Activated CD8-positive, alpha-beta T cell treated with anti-CD3 and anti-CD28 coated beads, Interleukin-2, amount 10 ng/mL, durations not matched to agents 7 days and 5 days (primary cell): Measurements from ENCODE around the gene C1QBP. TPM values are rescaled to one million over a fixed set of nuclear protein-coding genes. Genes with fewer than 3 reads are reported as not detected.

Source experiments
- ATAC-seq: fragments of 150-1000 bp; cut with Tn5 transposase; one replicate; pipeline ENCODE4 v1.10.0; 2021; ENCODE audit warnings: moderate library complexity
- CTCF ChIA-PET: fragments of 350-600 bp; sonication (Branson Sonifier 250); formaldehyde crosslinking; loops from one replicate; lab custom pipeline; 2021; ENCODE audit warnings: antibody characterized with exemption; lab: Charles Lee
- POLR2A ChIA-PET: fragments of 350-600 bp; sonication (Branson Sonifier 250); formaldehyde crosslinking; loops from one replicate; lab custom pipeline; 2021; ENCODE audit warnings: antibody characterized with exemption; lab: Charles Lee
- DNase-seq: peaks from one replicate; pipeline ENCODE4 v3.0.0-alpha.2; 2020
- H3K27ac Mint-ChIP-seq: one replicate; pipeline ENCODE4 v1.8.0; 2021; ENCODE audit warnings: mild to moderate bottlenecking, mixed read lengths
- H3K27me3 Mint-ChIP-seq: one replicate; pipeline ENCODE4 v1.8.0; 2021; ENCODE audit warnings: low read depth, mixed read lengths
- H3K36me3 Mint-ChIP-seq: one replicate; pipeline ENCODE4 v1.8.0; 2021; ENCODE audit warnings: low read depth, mixed read lengths
- H3K4me1 Mint-ChIP-seq: one replicate; pipeline ENCODE4 v1.8.0; 2021; ENCODE audit warnings: low read depth, mixed read lengths
- H3K4me3 Mint-ChIP-seq: one replicate; pipeline ENCODE4 v1.8.0; 2021; ENCODE audit warnings: mild to moderate bottlenecking, mixed read lengths
- H3K9me3 Mint-ChIP-seq: one replicate; pipeline ENCODE4 v1.8.0; 2022; ENCODE audit warnings: mixed read lengths; ENCODE audit not compliant: insufficient read depth
- total RNA-seq, 2 experiments: library from RNA; stranded (reverse); gene quantifications; one replicate each; pipeline ENCODE4 v1.2.3, GENCODE V29; 2021

C1QBP gene, protein sequence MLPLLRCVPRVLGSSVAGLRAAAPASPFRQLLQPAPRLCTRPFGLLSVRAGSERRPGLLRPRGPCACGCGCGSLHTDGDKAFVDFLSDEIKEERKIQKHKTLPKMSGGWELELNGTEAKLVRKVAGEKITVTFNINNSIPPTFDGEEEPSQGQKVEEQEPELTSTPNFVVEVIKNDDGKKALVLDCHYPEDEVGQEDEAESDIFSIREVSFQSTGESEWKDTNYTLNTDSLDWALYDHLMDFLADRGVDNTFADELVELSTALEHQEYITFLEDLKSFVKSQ
- total RNA-seq, result 100 to 1,000 TPM; 178 to 181 TPM

DNA sequence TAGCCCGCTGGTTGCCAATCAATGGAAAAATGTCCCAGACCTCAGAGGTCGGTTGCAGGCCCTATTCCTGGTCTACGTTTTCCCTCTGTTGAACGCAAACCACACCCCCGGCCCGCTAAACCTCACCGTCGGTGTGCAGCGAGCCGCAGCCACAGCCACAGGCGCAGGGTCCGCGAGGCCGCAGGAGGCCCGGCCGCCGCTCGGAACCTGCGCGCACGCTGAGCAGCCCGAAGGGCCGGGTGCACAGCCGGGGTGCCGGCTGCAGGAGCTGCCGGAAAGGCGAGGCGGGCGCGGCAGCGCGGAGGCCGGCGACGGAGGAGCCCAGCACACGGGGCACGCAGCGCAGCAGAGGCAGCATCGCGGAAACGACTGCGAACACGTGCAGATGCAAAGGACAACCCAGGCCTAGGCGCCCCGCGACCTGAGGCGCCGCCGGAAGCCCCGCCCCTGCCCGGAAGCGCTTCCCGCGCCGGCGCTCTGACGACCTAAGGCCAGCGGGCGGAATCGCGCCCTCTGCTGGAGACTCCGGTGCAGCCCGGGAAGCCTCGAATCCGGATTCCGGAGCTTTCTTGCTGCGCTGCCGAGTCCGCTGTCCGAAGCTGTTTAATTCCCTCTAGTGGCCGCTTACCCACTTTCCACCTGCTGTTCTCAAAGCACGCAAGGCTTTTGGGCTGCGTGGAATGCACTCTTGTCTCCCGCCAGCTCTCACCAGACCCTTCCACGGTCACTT lies at the start of gene C1QBP:
C1QBP (minus strand) TSS at position 440 of the 730 bp plus-strand sequence; CDS start at position 358, 82 bp downstream.
- Mint-ChIP-seq H3K27me3 (no peaks in the 10 kb centered on the region), H3K9me3 (no peaks in the 10 kb centered on the region)

DNA sequence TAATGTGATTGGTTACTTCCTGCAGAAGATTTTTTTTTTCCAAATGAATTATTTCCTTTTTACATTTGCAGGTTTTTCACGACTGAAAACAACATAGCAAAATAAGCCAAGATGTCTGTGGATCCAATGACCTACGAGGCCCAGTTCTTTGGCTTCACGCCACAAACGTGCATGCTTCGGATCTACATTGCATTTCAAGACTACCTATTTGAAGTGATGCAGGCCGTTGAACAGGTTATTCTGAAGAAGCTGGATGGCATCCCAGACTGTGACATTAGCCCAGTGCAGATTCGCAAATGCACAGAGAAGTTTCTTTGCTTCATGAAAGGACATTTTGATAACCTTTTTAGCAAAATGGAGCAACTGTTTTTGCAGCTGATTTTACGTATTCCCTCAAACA lies 49.8 kb upstream of the C1QBP start:
- Mint-ChIP-seq H3K27ac (no peak overlapping the region), H3K36me3 (peaks cover 62% of the 10 kb centered on the region), H3K27me3 (no peaks in the 10 kb centered on the region), H3K9me3 (peaks cover 6% of the 10 kb centered on the region), H3K4me1 (peaks cover 40% of the 10 kb centered on the region), H3K4me3 (no peak overlapping the region)
- DNase-seq (no peak), ATAC-seq (no peak)
- CTCF ChIA-PET, result interaction anchor here (1.7 to 4.5 kb wide), 2 partner anchors 12 to 50 kb away, joined by 6 to 20 read pairs; partner anchors contain the start of gene C1QBP
- POLR2A ChIA-PET, result no interaction called here

More for the DNA sequence above, at the start of gene C1QBP:
- DNase-seq (peak; percentile 94), ATAC-seq (peak; percentile 92)
- Mint-ChIP-seq H3K4me1 (peaks cover 40% of the 10 kb centered on the region), H3K4me3 (peak within 1 kb of the TSS; percentile 77), H3K27ac (peak within 1 kb of the TSS; percentile 91), H3K36me3 (peaks cover 48% of the 10 kb centered on the region)
- POLR2A ChIA-PET, result interaction anchor here (0.6 to 3.3 kb wide), 11 partner anchors 11 to 244 kb away, joined by 3 to 38 read pairs (median 3); partner anchors contain the start of genes DERL2, DHX33, MIS12 and NUP88
- CTCF ChIA-PET, result interaction anchor here (0.6 to 4.1 kb wide), 39 partner anchors 9 to 328 kb away, joined by 3 to 25 read pairs (median 5); partner anchors contain the start of genes DHX33, NUP88, RABEP1 and RPAIN

DNA sequence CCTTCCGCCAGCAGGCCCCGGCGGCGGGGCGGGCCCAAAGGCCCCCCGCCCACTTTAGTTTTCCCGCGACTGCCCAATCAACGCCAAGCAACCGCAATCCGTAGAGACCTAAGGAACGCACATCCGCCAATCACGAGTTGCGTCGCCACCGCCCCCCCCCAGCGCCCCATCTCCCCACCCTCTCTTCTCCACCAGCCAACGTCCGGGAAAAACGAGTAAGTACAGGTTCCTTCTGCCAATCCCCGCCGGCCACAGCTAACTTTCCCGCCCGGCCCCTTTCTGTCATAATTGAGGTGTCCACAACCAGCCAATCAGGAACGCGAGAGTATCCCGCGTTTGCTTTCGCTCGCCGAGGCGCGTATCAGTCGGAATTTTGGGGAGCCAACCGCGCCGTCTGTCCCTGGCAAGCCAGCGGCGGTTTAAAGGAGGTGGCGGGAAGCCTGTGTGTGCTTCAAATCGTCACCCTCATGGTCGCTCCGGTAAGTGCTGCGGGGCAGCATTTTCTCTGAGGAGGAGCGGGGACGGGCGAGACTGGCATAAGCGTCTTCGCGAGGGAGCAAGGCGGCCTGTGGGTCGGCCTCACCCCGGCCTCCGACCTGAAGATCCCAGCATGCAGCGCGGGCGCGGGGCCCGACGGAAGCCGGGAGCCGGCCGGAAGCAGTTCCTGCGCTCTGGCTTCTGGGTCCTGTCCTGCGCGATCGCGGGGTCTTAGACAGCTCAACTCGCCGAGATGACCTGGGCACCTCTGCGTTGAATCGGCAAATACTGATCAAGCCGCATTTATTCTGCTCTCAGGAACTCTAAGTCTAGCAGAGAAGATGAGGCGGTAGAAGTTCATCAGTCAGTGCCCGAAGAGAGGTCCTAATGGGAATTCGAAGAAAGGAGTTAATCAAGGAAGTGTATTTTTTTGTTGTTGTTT lies 47.5 kb upstream of the C1QBP start, which contains the start of gene MIS12:
MIS12 (plus strand) TSS at position 361 of the 919 bp plus-strand sequence. CDS start 2,297 bp downstream, outside the sequence.
- Mint-ChIP-seq H3K27me3 (no peaks in the 10 kb centered on the region), H3K36me3 (peaks cover 72% of the 10 kb centered on the region), H3K4me1 (peaks cover 48% of the 10 kb centered on the region), H3K27ac (peak within 1 kb of the TSS; percentile 99), H3K4me3 (peak within 1 kb of the TSS; percentile 96), H3K9me3 (no peaks in the 10 kb centered on the region)
- ChIA-PET CTCF (interaction anchor here (0.9 to 4.5 kb wide), 9 partner anchors 9 to 986 kb away, joined by 3 to 20 read pairs (median 3); partner anchors contain the start of gene DHX33), POLR2A (interaction anchor here (0.5 to 3.9 kb wide), 21 partner anchors 9 to 1452 kb away, joined by 3 to 37 read pairs (median 6); partner anchors contain the start of genes C1QBP, DHX33, NLRP1 and NUP88)
- peak; percentile 100 for DNase-seq
- peak; percentile 91 for ATAC-seq

DNA sequence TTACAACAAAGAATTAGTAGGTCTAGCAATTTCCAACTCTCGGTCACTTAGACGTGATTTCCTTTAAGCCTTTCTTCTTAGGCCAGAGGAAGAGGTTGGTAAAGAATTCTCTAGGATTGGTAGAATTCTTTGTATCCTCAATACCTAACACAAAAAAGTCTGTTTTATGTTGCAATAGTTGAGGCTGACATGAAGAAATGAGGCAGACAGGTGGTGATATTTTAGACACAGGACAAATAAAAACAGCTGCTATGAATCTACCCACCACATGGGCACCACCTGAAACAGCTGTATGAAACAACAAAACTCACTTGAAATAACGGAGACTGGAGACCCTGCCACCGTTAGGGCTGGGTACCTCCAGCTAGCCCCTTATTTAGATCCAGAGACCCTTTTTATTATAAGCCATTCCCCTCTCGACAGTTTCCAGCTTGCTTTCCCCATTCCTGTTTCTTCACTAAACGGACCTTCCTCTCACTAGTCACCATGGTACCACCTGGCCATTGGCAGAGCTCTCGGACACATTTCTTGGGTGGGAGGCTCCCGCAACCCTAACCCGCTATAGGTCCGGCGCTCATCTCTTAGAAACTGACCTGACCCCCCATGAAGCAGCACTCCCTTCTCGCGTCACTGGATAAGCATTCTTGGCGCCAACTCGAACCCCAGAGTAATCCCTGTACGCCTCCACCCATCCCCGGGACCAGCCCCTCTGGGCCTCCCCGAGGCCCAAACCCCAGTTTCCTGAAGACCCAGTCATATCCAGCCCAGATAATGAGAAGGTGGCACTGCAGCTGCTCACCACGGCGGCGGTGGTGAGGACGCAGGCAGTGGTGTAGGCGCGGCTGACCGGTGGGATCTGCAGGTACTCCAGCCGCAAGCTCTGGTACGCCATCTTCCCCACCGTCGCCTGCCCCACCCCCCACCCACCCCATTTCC lies 46.6 kb upstream of the C1QBP start, which contains the start of gene DERL2:
DERL2 (minus strand) TSS at position 909 of the 936 bp plus-strand sequence; CDS start at position 892, 17 bp downstream.
- Mint-ChIP-seq H3K9me3 (no peaks in the 10 kb centered on the region), H3K27ac (peak within 1 kb of the TSS; percentile 99), H3K4me3 (peak within 1 kb of the TSS; percentile 96), H3K36me3 (peaks cover 72% of the 10 kb centered on the region), H3K4me1 (peaks cover 48% of the 10 kb centered on the region), H3K27me3 (no peaks in the 10 kb centered on the region)
- ChIA-PET POLR2A (interaction anchor here (0.5 to 3.9 kb wide), 19 partner anchors 8 to 1453 kb away, joined by 3 to 37 read pairs (median 7); partner anchors contain the start of genes C1QBP, DHX33, NLRP1 and NUP88), CTCF (interaction anchor here (0.8 to 4.5 kb wide), 11 partner anchors 10 to 987 kb away, joined by 3 to 20 read pairs (median 4); partner anchors contain the start of gene C1QBP)
- no peak for DNase-seq
- peak; percentile 17 for ATAC-seq

DNA sequence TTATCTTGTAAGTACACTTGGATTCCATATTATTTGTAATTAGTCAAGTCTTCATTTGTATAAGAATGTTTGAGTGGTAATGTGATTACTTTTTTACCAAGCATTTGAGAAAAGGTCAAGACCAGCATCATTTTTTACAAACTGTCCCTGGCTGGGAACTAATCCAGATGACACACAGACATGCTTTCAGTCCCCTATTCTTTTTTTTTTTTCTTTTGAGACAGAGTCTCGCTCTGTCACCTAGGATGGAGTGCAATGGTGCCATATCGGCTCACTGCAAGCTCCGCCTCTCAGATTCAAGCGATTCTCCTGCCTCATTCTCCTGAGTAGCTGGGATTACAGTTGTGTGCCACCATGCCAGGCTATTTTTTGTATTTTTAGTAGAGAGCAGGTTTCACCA lies 42.5 kb upstream of the C1QBP start:
- CTCF ChIA-PET, result no interaction called here
- H3K4me3 Mint-ChIP-seq, result no peak overlapping the region
- peaks cover 73% of the 10 kb centered on the region for H3K36me3 Mint-ChIP-seq
- ATAC-seq (no peak), DNase-seq (no peak)
- POLR2A ChIA-PET, result no interaction called here
- H3K4me1 Mint-ChIP-seq, result peaks cover 28% of the 10 kb centered on the region
- no peak overlapping the region for H3K27ac Mint-ChIP-seq
- no peaks in the 10 kb centered on the region for H3K27me3 Mint-ChIP-seq
- H3K9me3 Mint-ChIP-seq, result no peaks in the 10 kb centered on the region

DNA sequence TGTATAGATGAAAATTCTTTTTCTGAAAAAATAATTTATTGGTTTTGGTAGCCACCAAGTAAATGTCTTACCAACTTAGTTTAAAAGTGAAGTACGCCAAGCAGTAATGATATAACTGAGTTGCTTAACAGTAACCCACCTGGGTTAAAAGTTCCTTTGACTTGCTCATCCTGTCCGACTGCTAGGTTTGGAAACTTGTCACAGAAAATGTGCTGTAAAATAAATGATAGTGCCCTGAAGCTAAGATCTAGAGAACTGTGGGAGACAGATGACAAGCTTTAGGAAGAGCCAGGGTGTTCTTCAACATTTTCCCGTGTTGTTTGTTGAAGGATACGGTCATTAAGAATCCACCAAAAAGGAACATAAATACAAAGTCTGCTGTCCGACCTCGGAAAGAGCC lies 42.0 kb upstream of the C1QBP start:
- CTCF ChIA-PET, result interaction anchor here (0.9 kb wide), 1 partner anchor 42 kb away, joined by 5 read pairs; the partner anchor contains the start of gene C1QBP
- Mint-ChIP-seq H3K9me3 (no peaks in the 10 kb centered on the region), H3K36me3 (peaks cover 73% of the 10 kb centered on the region), H3K27ac (no peak overlapping the region), H3K27me3 (no peaks in the 10 kb centered on the region), H3K4me3 (no peak overlapping the region), H3K4me1 (peaks cover 28% of the 10 kb centered on the region)
- ATAC-seq, result no peak
- POLR2A ChIA-PET, result no interaction called here
- no peak for DNase-seq

DNA sequence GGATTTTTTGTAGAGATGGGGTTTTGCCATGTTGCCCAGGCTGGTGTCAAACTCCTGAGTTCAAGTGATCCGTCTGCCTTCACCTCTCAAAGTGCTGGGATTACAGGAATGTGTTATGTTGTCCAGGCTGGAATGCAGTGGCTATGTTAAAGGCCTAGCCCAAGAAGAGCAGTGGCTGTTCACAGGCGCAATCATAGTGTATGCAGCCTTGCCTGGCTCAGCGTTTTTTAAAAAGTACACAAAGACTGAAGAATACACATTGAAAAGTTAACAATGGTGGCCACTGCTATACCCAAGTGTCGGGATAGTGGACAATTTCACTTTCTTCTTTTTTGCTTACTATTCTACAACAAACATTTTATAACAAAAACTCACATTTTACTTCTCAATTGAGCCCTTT lies 40.0 kb upstream of the C1QBP start:
- no peak overlapping the region for H3K4me3 Mint-ChIP-seq
- H3K9me3 Mint-ChIP-seq, result no peaks in the 10 kb centered on the region
- ChIA-PET CTCF (no interaction called here), POLR2A (no interaction called here)
- H3K27ac Mint-ChIP-seq, result peak overlapping the region; percentile 15
- H3K36me3 Mint-ChIP-seq, result peaks cover 74% of the 10 kb centered on the region
- no peaks in the 10 kb centered on the region for H3K27me3 Mint-ChIP-seq
- ATAC-seq (no peak), DNase-seq (no peak)
- H3K4me1 Mint-ChIP-seq, result peaks cover 11% of the 10 kb centered on the region

DNA sequence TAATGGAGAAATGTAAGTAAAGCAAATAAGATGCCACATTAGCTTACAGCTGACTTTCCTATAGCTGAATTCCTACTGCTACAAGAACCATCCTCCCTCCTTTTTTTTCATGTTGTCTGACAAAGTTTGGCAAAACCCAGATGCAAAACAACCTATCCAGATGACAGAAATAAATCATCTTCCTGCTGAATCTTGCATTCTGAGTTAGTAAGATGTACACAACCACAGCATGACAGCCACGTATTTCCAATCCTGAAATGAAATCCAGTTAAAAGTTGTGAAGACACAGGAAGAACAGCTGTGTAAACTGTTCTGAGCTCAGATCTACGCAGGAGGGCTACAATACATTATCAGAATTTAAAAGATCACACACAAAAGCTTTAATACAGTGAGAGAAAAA lies 35.0 kb upstream of the C1QBP start:
- CTCF ChIA-PET, result interaction anchor here (0.7 to 1.1 kb wide), 3 partner anchors 10 to 35 kb away, joined by 3 read pairs; partner anchors contain the start of gene C1QBP
- Mint-ChIP-seq H3K4me1 (peaks cover 10% of the 10 kb centered on the region), H3K36me3 (peaks cover 48% of the 10 kb centered on the region), H3K4me3 (no peak overlapping the region), H3K9me3 (no peaks in the 10 kb centered on the region), H3K27ac (no peak overlapping the region), H3K27me3 (no peaks in the 10 kb centered on the region)
- POLR2A ChIA-PET, result interaction anchor here (0.6 to 1.6 kb wide), 2 partner anchors 12 to 1769 kb away, joined by 3 to 8 read pairs; partner anchors contain the start of genes DERL2 and MIS12
- ATAC-seq (no peak), DNase-seq (no peak)

DNA sequence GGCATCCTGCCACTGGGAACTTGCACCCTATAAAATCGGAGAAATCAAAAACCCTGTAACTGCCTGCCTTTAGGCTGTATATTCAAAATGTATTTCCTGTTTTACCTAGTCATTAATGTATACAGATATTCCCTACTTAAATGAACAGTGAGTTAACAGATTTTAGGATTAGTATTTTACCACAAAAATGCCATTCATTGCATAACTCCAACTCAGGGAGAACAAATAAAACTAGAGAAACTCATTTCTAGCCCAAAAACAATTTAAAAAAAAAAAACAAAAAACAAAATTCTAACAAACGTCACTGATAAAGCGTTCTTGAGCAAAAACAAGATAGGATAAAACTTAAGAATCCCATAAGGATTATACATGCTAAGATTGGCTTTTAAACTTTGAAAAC lies 33.6 kb upstream of the C1QBP start:
- H3K27me3 Mint-ChIP-seq, result no peaks in the 10 kb centered on the region
- no peak overlapping the region for H3K4me3 Mint-ChIP-seq
- no peak overlapping the region for H3K27ac Mint-ChIP-seq
- ATAC-seq (no peak), DNase-seq (no peak)
- peaks cover 14% of the 10 kb centered on the region for H3K4me1 Mint-ChIP-seq
- H3K36me3 Mint-ChIP-seq, result peaks cover 35% of the 10 kb centered on the region
- H3K9me3 Mint-ChIP-seq, result no peaks in the 10 kb centered on the region
- CTCF ChIA-PET, result no interaction called here
- POLR2A ChIA-PET, result no interaction called here
